Lower leg skin (tissue), 3 donors: ENCODE measurements around the gene PRSS21.

Experiments
- CTCF ChIP-seq, 3 donors: fragments of 450-650 bp; IDR thresholded peaks; one replicate each; pipeline ENCODE4 v1.5.1; 2016; ENCODE audit warnings: antibody characterized with exemption in 3 of 3, mild to moderate bottlenecking in 3 of 3, moderate library complexity in 2 of 3
- POLR2A ChIP-seq, 2 donors: fragments of 450-650 bp; IDR thresholded peaks; one replicate each; pipeline ENCODE4 v1.6.1; 2016 to 2017; ENCODE audit warnings: antibody characterized with exemption in 2 of 2, mild to moderate bottlenecking in 1 of 2, moderate library complexity in 1 of 2

- TF ChIP-seq CTCF (IDR thresholded peaks at IDR 0.05), result no peak
- TF ChIP-seq POLR2A (IDR thresholded peaks at IDR 0.05), result no peak
Observed at GRCh38 chr16:2775765-2776499, 41.1 kb upstream of the PRSS21 start.
